ENCODE data around the gene CC2D2A.

- TF ChIP-seq POLR2A (IDR thresholded peaks at IDR 0.05) (no peak), POLR2AphosphoS5 (IDR thresholded peaks at IDR 0.05) (no peak), CTCF (IDR thresholded peaks at IDR 0.05) (no peak), EP300 (IDR thresholded peaks at IDR 0.05) (no peak)
Observed at GRCh38 chr4:15444879-15445547, 24.7 kb upstream of the CC2D2A start.
